ENCODE results near the gene AP1B1. TPM values are rescaled to one million over a fixed set of nuclear protein-coding genes. Genes with fewer than 3 reads are reported as not detected.
A peak's percentile ranks its signal among the peaks of the same experiment; 100 is the strongest.

Gene AP1B1
- total and polyA plus RNA-seq, 11 donors, result 18.1 to 74.8 (median 33.8) TPM

GRCh38 chr22:29311464-29312217, 76.7 kb downstream of the AP1B1 start:
- DNase-seq (peak in 3 of 5 donors; percentile 44 to 80 (median 61)), ATAC-seq (no peak)
- Histone ChIP-seq H3K36me3 (peaks cover 0 to 13% (median 0%) of the 10 kb centered on the region in 9 donors), H3K4me3 (peak overlapping the region in 11 of 12 donors; percentile 4 to 52 (median 41)), H3K27ac (peak overlapping the region; percentile 70 to 95 (median 90)), H3K9me3 (no peaks in the 10 kb centered on the region), H3K4me1 (peaks cover 9 to 82% (median 67%) of the 10 kb centered on the region in 12 donors), H3K27me3 (peaks cover 4 to 36% (median 17%) of the 10 kb centered on the region in 9 donors)
- TF ChIP-seq POLR2A (IDR thresholded peaks at IDR 0.05) (no peak), CTCF (IDR thresholded peaks at IDR 0.05) (no peak)
- 51 to 70% (median 66%) methylated on average over 26 to 50 of the region's 50 CpGs for WGBS, 4 donors
- intact Hi-C loops (cut with DNase I), result no loop called here

GRCh38 chr22:29310863-29311339, 77.5 kb downstream of the AP1B1 start:
- TF ChIP-seq POLR2A (IDR thresholded peaks at IDR 0.05), result peak in 1 of 2 donors; percentile 25
- TF ChIP-seq CTCF (IDR thresholded peaks at IDR 0.05), result no peak

DNA sequence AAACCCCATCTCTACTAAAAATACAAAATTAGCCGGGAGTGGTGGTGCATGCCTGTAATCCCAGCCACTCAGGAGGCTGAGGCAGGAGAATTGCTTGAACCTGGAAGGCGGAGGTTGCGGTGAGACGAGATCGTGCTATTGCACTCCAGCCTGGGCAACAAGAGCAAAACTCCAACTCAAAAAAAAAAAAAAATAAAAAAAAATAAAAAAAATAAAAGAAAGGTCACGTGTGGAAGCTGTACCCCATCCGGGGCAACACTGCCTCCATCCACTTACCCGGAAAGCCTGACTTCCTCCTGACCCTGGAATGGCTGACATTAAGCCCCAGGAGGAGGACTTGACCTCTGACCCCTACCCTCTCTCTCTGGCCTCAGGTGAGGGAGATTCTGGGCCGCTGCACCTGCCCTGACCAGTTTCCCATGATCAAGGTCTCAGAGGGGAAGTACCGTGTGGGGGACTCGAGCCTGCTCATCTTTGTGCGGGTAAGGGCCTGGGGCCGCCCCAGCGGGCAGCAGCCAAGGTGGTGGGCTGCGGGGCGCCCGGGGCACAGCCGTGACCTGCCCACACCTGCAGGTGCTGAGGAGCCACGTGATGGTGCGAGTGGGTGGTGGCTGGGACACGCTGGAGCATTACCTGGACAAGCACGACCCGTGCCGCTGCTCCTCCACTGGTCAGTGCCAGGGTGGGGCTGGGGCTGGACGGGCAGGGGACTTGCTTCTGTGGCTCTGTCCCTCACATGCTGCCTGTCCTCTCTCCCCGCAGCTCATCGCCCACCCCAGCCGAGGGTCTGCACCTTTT, 78.1 kb downstream of the AP1B1 start:
- 60 to 75% (median 65%) methylated on average over 18 to 28 of the region's 28 CpGs for WGBS, 4 donors
- peak in 1 of 5 donors; percentile 41 for DNase-seq
- Histone ChIP-seq H3K27me3 (peaks cover 4 to 23% (median 17%) of the 10 kb centered on the region in 9 donors), H3K27ac (peak overlapping the region; percentile 31 to 95 (median 89)), H3K9me3 (no peaks in the 10 kb centered on the region), H3K36me3 (peaks cover 0 to 13% (median 0%) of the 10 kb centered on the region in 9 donors), H3K4me3 (peak overlapping the region in 9 of 12 donors; percentile 13 to 98 (median 41)), H3K4me1 (peaks cover 9 to 86% (median 68%) of the 10 kb centered on the region in 12 donors)
- no peak for TF ChIP-seq CTCF (IDR thresholded peaks at IDR 0.05)
- TF ChIP-seq POLR2A (IDR thresholded peaks at IDR 0.05), result no peak
- ATAC-seq, result no peak
- intact Hi-C loops (cut with DNase I), result no loop called here

More at GRCh38 chr22:29310863-29311339, 77.5 kb downstream of the AP1B1 start:
- Histone ChIP-seq H3K4me1 (peaks cover 9 to 87% (median 69%) of the 10 kb centered on the region in 12 donors), H3K27me3 (peaks cover 4 to 30% (median 17%) of the 10 kb centered on the region in 9 donors), H3K27ac (peak overlapping the region; percentile 70 to 95 (median 90)), H3K4me3 (peak overlapping the region in 10 of 12 donors; percentile 26 to 52 (median 41)), H3K9me3 (no peaks in the 10 kb centered on the region), H3K36me3 (peaks cover 0 to 13% (median 0%) of the 10 kb centered on the region in 9 donors)
- intact Hi-C loops (cut with DNase I), result no loop called here
- ATAC-seq (peak; percentile 57 to 86 (median 65)), DNase-seq (peak; percentile 97)
- 13 to 31% (median 17%) methylated on average over 13 to 18 of the region's 18 CpGs for WGBS, 4 donors

Measured in heart left ventricle (tissue), 16 donors.